ENCODE results near the gene OR52B2. TPM values are rescaled to one million over a fixed set of nuclear protein-coding genes. Genes with fewer than 3 reads are reported as not detected.

Gene OR52B2
- polyA plus RNA-seq, 1 of the 3 experiments (the other 2 are of a cell fraction), result not detected

DNA sequence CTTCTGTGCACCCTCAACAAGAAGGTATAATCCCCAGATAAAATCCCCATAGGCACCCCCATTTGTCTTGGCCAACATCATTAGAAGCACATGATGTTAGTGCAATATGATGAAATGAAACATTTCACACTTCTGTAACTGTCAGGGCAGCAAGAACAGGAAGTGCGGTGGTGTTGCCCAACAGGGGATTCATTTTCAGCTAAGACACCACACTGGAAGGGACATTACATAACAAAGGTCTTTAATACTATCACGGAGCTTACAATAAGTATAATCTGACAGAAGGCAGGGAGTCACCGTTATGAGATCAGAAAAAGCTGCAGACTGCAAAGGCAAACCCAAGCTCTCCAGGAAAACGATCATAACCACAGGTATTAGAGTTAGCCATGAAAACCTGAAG lies 30.8 kb upstream of the OR52B2 start:
- 78% methylated on average over 4 of the region's 4 CpGs for WGBS (ENCODE audit: low lambda C conversion rate)
- no peak overlapping the region for H3K4me3 ChIP-seq (ENCODE audit: low read depth in 2 of 2, low read length in 1 of 2)
- no peaks in the 10 kb centered on the region for H3K9me3 ChIP-seq
- H3K27ac ChIP-seq (ENCODE audit: low read depth in 2 of 2, low read length in 1 of 2), result no peak overlapping the region
- H3K4me1 ChIP-seq (ENCODE audit: control insufficient read depth in 1 of 2, insufficient read depth in 2 of 2, low read depth in 1 of 2, low read length in 1 of 2), result no peaks in the 10 kb centered on the region
- no peak for DNase-seq
- H3K27me3 ChIP-seq (ENCODE audit: insufficient read depth), result no peaks in the 10 kb centered on the region
- ChIA-PET POLR2A (no interaction called here), CTCF (no interaction called here)
- no peak overlapping the region for H3K4me2 ChIP-seq
- H3K36me3 ChIP-seq (replicated peaks in 1 of 2; ENCODE audit: control insufficient read depth in 1 of 2, insufficient read depth in 2 of 2, low read length in 1 of 2), result peaks cover under 1 to 5% of the 10 kb centered on the region in 2 experiments
- TF ChIP-seq, protein P1, sequence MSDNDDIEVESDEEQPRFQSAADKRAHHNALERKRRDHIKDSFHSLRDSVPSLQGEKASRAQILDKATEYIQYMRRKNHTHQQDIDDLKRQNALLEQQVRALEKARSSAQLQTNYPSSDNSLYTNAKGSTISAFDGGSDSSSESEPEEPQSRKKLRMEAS (IDR thresholded peaks at IDR 0.05; ENCODE audit: low read depth), result no peak
- TF ChIP-seq MEF2A (IDR thresholded peaks at IDR 0.05; ENCODE audit: borderline replicate concordance, low read depth) (no peak), RAD21 (IDR thresholded peaks at IDR 0.05; ENCODE audit: low read length) (no peak), ELF1 (IDR thresholded peaks at IDR 0.05) (no peak)
- TF ChIP-seq, protein P2, sequence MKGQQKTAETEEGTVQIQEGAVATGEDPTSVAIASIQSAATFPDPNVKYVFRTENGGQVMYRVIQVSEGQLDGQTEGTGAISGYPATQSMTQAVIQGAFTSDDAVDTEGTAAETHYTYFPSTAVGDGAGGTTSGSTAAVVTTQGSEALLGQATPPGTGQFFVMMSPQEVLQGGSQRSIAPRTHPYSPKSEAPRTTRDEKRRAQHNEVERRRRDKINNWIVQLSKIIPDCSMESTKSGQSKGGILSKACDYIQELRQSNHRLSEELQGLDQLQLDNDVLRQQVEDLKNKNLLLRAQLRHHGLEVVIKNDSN (IDR thresholded peaks at IDR 0.05; ENCODE audit: borderline replicate concordance, low read depth), result no peak
- H3K9ac ChIP-seq, result no peak overlapping the region
- no peaks in the 10 kb centered on the region for H3K9me2 ChIP-seq
- H3K79me2 ChIP-seq (ENCODE audit: insufficient read depth), result no peaks in the 10 kb centered on the region
- H3F3A ChIP-seq (replicated peaks; ENCODE audit: insufficient read depth), result no peaks in the 10 kb centered on the region
- H4K20me1 ChIP-seq (ENCODE audit: insufficient read depth), result no peaks in the 10 kb centered on the region
- H2AFZ ChIP-seq (ENCODE audit: low read depth), result no peak overlapping the region

DNA sequence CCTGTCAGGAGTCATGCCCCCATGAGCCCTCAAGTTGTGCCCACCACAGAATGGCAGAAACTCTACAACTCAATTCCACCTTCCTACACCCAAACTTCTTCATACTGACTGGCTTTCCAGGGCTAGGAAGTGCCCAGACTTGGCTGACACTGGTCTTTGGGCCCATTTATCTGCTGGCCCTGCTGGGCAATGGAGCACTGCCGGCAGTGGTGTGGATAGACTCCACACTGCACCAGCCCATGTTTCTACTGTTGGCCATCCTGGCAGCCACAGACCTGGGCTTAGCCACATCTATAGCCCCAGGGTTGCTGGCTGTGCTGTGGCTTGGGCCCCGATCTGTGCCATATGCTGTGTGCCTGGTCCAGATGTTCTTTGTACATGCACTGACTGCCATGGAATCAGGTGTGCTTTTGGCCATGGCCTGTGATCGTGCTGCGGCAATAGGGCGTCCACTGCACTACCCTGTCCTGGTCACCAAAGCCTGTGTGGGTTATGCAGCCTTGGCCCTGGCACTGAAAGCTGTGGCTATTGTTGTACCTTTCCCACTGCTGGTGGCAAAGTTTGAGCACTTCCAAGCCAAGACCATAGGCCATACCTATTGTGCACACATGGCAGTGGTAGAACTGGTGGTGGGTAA lies 29.2 kb upstream of the OR52B2 start, which contains the start of gene OR52W1:
Gene OR52W1 (plus strand): TSS at position 51 of the 637 bp plus-strand sequence. CDS start 0 bp downstream, at position 51.
- Histone ChIP-seq H3K27me3 (ENCODE audit: insufficient read depth) (no peaks in the 10 kb centered on the region), H3K4me3 (ENCODE audit: low read depth in 2 of 2, low read length in 1 of 2) (no peak within 1 kb of the TSS), H3K4me1 (ENCODE audit: control insufficient read depth in 1 of 2, insufficient read depth in 2 of 2, low read depth in 1 of 2, low read length in 1 of 2) (no peaks in the 10 kb centered on the region), H3K79me2 (ENCODE audit: insufficient read depth) (no peaks in the 10 kb centered on the region), H2AFZ (ENCODE audit: low read depth) (no peak within 1 kb of the TSS), H3F3A (replicated peaks; ENCODE audit: insufficient read depth) (no peaks in the 10 kb centered on the region), H3K27ac (ENCODE audit: low read depth in 2 of 2, low read length in 1 of 2) (no peak within 1 kb of the TSS), H4K20me1 (ENCODE audit: insufficient read depth) (no peaks in the 10 kb centered on the region), H3K4me2 (no peak within 1 kb of the TSS), H3K9me2 (no peaks in the 10 kb centered on the region), H3K9me3 (no peaks in the 10 kb centered on the region), H3K9ac (no peak within 1 kb of the TSS), H3K36me3 (replicated peaks in 1 of 2; ENCODE audit: control insufficient read depth in 1 of 2, insufficient read depth in 2 of 2, low read length in 1 of 2) (no peaks in the 10 kb centered on the region)
- POLR2A ChIA-PET, result no interaction called here
- CTCF ChIA-PET, result no interaction called here
- WGBS (ENCODE audit: low lambda C conversion rate), result 20% methylated on average over 1 of the region's 5 CpGs
- no peak for DNase-seq
- TF ChIP-seq YY1 (IDR thresholded peaks at IDR 0.05; ENCODE audit: low read depth), result no peak
- no peak for TF ChIP-seq CHD2 (IDR thresholded peaks at IDR 0.05; ENCODE audit: low read length, partially characterized antibody)
- TF ChIP-seq MXI1 (IDR thresholded peaks at IDR 0.05; ENCODE audit: low read depth, low read length), result no peak
- TF ChIP-seq ELF1 (IDR thresholded peaks at IDR 0.05), result no peak
- TF ChIP-seq RCOR1 (IDR thresholded peaks at IDR 0.05; ENCODE audit: low read length), result no peak
- no peak for TF ChIP-seq RAD21 (IDR thresholded peaks at IDR 0.05; ENCODE audit: low read length)
- TF ChIP-seq FOXJ3 (CRISPR knock-in tag; IDR thresholded peaks at IDR 0.05), result no peak
- TF ChIP-seq TEAD4 (IDR thresholded peaks at IDR 0.05; ENCODE audit: borderline replicate concordance, insufficient read depth), result no peak
- TF ChIP-seq, protein P3, sequence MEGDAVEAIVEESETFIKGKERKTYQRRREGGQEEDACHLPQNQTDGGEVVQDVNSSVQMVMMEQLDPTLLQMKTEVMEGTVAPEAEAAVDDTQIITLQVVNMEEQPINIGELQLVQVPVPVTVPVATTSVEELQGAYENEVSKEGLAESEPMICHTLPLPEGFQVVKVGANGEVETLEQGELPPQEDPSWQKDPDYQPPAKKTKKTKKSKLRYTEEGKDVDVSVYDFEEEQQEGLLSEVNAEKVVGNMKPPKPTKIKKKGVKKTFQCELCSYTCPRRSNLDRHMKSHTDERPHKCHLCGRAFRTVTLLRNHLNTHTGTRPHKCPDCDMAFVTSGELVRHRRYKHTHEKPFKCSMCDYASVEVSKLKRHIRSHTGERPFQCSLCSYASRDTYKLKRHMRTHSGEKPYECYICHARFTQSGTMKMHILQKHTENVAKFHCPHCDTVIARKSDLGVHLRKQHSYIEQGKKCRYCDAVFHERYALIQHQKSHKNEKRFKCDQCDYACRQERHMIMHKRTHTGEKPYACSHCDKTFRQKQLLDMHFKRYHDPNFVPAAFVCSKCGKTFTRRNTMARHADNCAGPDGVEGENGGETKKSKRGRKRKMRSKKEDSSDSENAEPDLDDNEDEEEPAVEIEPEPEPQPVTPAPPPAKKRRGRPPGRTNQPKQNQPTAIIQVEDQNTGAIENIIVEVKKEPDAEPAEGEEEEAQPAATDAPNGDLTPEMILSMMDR (IDR thresholded peaks at IDR 0.05), result no peak
- no peak for TF ChIP-seq TCF12 (IDR thresholded peaks at IDR 0.05)
- no peak for TF ChIP-seq RFX5 (IDR thresholded peaks at IDR 0.05; ENCODE audit: low read length)
- TF ChIP-seq, protein P4, sequence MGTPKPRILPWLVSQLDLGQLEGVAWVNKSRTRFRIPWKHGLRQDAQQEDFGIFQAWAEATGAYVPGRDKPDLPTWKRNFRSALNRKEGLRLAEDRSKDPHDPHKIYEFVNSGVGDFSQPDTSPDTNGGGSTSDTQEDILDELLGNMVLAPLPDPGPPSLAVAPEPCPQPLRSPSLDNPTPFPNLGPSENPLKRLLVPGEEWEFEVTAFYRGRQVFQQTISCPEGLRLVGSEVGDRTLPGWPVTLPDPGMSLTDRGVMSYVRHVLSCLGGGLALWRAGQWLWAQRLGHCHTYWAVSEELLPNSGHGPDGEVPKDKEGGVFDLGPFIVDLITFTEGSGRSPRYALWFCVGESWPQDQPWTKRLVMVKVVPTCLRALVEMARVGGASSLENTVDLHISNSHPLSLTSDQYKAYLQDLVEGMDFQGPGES (IDR thresholded peaks at IDR 0.05; ENCODE audit: low read depth, low read length), result no peak
- no peak for TF ChIP-seq RXRA (IDR thresholded peaks at IDR 0.05; ENCODE audit: borderline replicate concordance, low read depth)
- no peak for TF ChIP-seq SMC3 (IDR thresholded peaks at IDR 0.05; ENCODE audit: low read depth, low read length)
- TF ChIP-seq, protein P2 (IDR thresholded peaks at IDR 0.05; ENCODE audit: borderline replicate concordance, low read depth), result no peak
- no peak for TF ChIP-seq EZH2phosphoT487 (IDR thresholded peaks at IDR 0.05; ENCODE audit: borderline replicate concordance, low read depth)
- TF ChIP-seq, protein P5, sequence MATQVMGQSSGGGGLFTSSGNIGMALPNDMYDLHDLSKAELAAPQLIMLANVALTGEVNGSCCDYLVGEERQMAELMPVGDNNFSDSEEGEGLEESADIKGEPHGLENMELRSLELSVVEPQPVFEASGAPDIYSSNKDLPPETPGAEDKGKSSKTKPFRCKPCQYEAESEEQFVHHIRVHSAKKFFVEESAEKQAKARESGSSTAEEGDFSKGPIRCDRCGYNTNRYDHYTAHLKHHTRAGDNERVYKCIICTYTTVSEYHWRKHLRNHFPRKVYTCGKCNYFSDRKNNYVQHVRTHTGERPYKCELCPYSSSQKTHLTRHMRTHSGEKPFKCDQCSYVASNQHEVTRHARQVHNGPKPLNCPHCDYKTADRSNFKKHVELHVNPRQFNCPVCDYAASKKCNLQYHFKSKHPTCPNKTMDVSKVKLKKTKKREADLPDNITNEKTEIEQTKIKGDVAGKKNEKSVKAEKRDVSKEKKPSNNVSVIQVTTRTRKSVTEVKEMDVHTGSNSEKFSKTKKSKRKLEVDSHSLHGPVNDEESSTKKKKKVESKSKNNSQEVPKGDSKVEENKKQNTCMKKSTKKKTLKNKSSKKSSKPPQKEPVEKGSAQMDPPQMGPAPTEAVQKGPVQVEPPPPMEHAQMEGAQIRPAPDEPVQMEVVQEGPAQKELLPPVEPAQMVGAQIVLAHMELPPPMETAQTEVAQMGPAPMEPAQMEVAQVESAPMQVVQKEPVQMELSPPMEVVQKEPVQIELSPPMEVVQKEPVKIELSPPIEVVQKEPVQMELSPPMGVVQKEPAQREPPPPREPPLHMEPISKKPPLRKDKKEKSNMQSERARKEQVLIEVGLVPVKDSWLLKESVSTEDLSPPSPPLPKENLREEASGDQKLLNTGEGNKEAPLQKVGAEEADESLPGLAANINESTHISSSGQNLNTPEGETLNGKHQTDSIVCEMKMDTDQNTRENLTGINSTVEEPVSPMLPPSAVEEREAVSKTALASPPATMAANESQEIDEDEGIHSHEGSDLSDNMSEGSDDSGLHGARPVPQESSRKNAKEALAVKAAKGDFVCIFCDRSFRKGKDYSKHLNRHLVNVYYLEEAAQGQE (IDR thresholded peaks at IDR 0.05; ENCODE audit: low read depth, low read length), result no peak
